GM19193 (cell line): ENCODE data around the gene PHF21B.

Source experiments
- POLR2A ChIP-seq: IDR thresholded peaks from 4 replicates; pipeline ENCODE4 v1.6.1; 2011; ENCODE audit not compliant: insufficient read depth, insufficient read length; ENCODE audit errors: extremely low read depth

The PHF21B gene

DNA sequence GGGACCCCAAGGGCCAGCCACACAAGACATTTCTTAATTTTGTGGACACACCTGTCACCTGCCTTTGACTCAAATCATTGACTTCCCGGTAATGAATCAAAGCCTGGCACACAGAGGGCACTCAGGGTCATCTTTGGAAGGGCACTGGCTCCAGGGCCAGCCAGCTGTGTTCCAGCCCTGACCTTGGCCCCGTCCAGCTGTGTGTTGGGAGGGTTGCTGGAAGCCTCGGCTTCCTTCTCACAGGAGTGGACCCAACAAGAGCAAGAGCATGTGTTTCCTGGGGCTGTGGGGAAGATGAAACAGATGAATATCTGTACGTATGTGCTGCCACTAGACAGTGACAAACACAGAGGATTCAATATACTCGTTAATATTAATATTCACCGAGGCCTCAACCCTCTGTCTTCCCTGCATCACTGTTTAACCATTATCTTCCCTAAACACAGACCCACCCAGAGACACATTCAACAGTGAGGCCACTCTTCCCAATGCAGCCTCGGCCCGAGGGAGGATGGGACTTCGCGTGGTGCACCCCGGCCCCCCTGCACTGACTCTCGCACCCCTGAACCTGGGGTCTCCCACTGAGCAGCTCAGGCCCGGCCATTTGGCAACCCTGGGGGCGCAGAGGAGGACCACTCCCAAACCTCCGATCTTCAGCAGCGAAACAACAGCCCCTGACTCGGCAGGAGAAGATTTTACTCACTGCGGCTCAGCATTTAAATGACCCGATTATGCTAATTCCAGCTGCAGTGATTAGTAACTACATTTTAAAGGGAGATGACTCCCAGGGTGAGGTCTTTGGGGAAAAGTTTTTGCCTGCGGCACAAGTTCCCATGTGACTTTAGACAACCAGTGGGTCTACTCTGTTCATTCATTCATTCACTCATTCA, 45.7 kb downstream of the PHF21B start:
- no peak for TF ChIP-seq POLR2A

DNA sequence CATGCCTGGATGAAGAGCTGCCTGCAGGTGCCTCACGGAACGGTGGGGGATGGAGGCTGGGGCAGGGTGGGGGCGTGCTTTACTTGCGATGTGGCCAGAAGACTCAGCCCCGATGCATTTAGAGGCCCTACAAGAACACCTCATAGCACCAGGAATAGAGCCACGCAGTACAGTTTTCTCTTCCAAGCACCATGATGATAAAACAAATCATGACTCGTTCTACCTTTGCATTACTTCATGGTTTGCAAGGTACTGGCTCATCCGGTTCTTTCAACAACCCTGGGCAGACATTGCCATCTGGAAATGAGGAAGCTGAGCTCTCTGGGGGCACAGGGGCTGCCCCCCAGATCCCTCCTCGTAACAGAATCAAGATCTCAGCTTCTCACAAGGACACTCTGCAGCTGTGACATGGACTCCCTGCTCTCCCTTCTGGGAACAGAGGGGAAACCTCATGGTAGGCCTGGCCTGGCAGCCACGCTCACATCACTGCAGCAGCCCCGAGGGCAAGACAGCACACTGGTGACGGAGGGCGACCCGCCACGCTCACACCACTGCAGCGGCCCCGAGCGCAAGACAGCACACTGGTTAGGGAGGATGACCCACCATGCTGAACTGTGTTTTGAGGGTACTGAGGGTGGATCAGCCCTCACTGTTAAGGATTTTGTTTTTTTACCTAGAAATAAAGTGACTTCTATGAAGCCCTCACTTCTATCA, 46.9 kb downstream of the PHF21B start:
- TF ChIP-seq POLR2A: no peak

DNA sequence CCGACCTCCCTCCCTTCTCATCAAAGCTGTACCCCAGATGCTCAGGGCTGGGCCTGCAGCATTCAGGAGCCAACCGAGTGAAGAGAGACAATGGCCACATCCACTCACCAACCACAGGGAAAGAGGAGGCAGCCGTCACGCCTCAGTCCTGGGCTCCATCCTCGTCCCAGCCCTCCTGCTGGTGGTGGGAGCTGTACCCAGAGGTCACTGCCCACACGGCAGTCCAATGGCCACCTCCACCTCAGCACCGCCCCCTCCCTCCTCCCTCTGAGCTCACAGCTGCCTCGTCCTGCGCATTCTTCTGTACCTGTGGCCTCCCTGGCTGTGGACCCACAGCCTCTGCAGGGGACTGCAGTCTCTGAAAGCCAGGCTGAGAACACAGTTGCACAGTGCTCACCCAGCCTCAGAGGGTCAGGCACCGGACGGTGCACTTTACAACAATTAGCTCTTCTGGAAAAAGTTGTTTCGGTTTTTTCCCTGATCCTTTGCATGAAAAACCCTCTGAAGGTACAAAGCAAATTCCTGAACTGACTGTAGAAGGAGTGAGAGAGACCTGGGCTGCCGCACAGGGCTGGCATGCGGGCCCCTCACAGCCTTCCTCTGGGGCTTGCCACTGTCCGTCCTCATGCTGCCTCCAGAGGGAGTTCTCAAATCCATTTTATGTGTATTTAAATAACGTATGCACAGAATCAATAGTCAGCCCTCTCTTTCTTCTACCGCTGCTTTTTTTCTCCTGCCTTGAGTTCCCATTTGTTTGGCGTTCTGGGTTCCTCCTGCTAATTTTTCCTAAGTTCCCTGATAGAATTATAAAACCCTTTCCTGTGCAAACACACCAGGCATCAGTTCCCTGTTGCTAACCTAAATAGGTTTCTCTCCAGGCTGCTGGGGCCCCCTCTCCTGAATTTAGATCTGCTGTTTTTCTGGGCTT, 52.7 kb downstream of the PHF21B start:
- no peak for TF ChIP-seq POLR2A

DNA sequence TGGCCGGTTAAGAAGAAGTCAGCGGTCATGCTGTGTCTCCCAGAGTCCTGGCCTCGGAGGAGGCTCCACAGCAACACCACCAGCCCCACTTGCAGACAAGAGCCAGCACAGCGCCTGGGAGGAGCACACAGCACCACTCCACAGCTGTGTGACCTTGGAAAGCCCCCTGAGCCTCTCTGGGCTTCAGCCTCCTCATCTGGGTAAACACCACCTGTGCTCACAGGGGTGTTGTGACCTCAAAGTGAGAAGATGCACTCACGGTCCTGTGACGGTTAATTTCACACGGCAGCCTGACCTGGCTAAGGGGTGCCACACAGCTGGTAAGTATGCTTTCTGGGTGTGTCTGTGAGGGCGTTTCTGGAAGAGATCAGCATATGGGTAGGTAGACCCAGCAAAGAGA, 54.7 kb downstream of the PHF21B start:
- TF ChIP-seq POLR2A: no peak

DNA sequence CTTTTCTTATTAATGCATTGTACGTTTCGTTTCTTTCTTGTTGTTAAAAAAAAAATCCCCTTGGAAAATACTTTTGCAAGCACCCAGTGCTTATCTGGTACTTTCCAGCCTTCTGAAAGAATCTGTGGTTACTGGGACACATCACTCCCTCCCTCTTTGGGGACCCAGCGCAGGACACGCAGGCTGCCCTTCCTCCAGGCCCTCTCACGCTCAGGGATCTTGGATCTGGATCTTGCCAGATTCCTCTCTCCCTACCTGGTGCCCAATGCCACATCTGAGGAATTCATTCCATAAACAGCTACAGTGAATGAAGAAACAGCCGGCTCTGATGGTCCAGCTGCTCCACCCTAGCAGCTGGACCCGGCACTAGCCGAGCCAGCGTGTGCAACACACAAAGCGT, 55.7 kb downstream of the PHF21B start:
- TF ChIP-seq POLR2A: no peak

DNA sequence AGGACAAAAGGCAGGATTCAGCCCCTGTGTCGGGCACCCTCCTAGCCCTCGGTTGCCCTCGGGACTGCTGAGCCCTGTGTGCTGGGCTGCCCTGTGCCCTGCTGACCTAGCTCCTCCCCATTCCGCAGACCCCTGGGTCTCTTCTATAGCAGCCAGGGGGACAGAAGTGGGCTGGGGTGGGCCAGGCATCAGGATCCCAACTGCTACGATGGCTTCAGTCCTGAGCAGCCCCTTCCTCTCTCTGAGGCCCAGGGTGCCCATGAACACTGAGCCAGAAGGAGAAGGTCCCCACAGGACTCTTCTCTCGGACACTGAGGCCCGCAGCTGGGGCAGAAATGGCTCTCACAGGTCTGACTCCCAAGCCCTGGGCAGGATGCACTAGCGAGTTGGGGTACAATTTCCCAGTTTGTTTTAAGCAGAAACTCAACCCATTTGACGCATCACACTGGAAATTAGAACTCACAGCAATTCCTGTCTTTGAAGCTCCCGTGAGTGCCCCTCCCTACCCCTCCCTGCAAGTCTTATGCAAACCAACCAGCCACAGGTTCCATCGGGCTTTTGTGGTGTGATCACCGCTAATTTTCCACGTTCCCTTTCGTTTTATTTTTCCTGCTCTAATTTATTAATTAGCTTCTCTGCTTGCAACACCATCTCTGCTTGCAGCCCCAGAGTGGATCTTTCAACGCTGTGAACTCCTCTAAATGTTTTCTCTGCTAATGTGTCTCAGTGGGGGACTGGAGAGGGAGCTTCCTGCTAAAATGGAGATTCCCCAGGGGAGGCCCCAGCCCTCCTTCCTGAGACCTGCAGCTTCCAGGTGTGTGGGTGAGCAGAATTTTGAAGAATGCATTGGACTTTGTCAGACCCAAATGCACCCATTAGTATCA, 56.7 kb downstream of the PHF21B start:
- no peak for TF ChIP-seq POLR2A

DNA sequence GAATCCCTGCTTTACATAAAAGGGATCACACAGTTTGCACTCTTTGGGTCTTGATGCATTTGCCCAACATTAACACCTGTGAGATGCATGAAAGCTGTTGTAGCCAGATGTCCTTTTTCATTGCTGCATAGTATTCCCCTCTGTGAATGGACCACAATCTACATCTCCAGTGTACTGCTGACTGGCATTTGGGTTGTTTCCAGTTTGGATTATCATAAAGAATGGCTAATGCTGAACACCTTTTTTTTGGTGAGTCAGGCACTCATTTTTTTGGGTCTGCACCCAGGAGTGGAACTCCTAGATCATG, 58.3 kb downstream of the PHF21B start:
- TF ChIP-seq POLR2A: no peak

DNA sequence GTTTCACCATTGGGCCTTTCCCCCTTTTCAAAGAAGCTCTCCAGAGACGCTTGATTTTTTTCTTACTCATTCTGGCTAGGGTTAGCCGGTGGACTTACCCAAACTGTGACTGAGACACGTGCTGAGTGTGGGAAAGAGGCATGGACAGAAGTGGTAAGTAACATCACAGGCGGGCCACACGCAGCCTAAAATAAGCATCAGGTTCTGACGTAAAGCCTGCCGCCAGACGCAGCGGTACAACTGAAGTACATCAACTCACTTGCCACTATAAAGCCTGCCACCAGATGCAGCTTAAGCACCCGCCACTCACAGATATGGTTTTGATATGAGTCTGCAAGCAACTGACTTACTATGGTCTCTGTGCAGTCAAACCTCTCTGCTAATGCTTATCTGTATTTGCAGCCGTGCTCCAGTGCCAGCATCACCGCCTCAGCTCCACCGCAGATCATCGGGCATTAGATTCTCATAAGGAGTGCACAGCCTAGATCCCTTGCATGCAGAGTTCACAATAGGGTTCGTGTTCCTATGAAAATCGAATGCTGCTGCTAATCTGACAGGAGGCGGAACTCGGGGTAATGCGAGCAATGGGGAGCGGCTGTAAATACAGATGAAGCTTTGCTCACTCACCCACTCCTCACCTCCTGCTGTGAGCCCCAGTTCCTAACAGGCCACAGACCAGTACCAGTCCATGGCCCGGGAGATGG, 58.8 kb downstream of the PHF21B start:
- TF ChIP-seq POLR2A: no peak

DNA sequence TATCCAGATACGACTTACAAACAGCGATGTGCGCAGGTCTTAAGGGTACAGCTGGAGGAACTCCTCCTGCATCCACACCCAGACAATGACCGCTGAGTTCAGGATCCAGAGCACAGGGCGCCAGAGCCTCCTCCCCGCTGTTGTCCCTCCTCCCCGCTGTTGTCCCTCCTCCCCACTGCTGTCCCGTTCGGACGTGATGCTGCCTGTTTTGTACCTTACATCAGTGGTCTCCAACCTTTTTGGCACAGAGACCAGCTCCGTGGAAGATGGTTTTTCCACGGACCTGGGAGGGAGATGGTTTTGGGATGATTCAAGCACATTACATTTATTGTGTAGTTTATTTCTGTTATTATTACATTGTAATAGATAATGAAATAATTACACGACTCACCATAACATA, 62.0 kb downstream of the PHF21B start:
- no peak for TF ChIP-seq POLR2A

DNA sequence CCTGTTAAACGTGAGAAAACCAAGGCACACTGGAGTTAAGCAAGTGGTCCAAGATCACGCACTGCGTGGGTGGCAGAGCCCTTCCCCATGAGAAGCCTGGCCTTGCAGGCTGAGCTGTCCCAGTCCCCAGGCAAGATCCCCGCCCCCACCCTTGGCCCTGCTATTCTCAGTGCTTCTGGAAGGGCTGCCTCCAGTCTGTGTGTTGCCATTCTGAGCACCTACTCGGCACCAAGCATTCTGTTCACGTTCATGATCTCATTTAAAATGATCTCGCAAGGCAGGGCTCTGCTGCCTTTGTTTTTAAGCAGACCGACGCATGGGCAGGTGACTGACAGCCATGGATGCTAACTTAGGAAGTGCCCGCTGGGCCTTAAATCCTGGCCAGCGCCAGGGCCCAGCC, 62.8 kb downstream of the PHF21B start:
- TF ChIP-seq POLR2A: no peak

DNA sequence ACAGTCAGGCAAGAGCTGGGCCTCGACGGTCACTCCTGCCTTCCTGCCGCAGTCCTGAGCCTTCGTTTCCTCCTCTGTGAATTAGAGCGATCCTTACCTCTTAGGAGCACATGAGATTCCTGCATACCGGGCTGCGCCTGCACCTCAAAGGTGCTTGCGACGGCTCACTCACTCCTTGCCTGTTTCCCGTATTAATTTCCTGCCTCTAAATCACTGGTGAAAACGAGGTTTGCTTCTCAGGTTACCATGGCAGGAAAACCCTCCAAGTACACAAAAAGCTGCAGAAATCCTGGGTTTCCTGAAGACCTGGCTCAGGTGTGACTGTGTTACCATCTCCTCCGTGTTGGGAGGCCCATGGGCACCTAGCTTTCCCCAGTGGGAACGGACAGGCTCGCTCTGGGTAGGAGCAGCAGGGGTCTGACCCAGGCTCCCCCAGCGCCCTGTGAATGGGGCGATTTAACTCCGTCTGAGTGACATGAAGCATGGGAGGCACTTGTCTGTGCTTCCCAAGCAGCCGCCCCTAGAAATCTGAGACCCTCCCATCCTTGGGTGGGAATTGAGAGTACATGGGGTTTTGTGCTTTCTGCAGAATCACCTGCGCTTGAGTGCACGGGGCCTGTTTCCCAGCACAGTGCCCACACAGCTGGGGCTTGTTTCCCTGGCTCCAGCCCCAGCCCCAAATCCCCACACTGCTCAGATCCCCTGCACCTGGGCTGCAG, 64.8 kb downstream of the PHF21B start:
- TF ChIP-seq POLR2A: no peak

DNA sequence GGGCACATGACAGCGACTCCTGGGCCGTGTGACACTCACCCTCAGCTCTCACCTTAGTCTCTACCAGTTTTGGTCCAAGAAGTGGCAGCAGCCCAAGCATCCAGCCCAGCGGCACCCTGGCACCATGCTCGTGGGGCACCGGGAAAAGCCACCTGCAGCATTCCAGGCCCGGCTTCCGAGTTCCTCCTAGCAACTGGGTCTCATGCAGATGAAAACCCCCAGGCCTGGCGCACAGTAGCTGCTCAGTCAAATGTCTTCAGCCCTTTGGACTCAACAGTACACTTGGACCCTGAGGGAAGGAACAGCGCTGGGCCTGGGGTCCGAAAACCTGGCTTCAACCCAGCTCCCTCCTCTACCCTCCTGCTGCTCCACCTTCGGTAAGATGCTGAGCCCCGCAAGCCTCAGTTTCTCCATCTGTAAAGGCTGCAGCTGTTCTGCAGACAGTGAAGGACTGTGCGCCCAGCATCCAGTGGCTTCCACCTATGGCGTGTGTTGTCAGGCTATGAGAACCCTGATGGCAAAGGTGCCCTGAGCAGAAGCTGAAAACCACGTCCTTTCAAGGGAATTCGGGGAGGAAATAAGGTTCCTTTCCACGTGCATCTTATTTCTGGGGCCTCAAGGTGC, 66.0 kb downstream of the PHF21B start:
- no peak for TF ChIP-seq POLR2A

DNA sequence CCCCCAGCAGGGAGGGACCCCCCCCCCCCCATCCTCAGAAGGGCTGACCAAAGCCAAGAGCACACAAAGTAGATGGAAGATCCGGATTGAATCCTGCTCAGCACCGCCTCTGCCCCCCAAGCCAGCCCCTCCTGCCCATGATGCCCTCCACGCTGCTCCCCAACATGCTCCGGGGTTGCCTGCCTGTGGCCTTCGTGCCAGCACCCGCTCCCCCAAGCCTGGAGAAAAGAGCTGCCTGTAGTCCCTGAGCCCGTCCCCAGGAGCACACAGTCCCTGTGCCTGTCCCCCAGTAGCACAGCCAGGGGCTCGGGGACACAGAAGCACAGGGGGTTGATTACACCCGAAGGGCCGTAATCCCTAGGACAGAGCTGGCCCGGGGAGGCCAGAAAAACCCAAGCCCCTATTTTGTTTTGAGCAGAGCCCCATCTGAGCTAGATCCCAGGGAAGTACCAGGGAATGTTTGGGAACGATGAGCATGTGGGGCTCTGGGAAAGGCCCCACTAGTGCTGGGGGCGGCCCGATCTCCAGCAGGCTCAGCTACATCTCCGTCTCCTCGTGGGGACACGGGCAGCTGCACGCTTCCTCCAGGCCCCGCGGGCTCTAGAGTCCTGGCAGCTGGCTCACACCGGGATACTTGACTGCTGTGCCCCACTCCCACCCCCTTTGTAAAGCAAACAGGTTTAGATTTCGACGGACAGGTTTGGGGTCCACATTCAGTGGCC, 66.7 kb downstream of the PHF21B start:
- no peak for TF ChIP-seq POLR2A

DNA sequence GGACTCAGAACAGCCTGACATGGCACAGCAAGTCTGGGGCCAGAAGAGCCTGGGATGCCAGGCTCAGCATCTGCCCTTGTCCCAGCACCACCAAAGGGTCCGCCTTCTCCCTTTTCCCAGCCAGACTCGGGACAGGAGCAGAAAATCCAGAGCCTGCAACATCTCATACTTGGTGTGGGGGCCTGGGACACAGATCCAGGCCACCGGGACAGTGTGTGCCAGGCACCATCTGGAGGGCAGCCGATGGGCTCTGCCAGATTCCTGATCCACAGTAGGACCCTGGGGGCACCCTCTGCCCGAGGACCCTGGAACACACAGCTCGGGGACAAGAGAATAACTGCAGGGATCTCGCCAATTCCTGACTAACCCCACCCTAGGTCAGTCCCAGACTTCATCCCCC, 67.7 kb downstream of the PHF21B start:
- no peak for TF ChIP-seq POLR2A
